ENCODE measurements around the gene CROCC2. TPM values are rescaled to one million over a fixed set of nuclear protein-coding genes. Genes with fewer than 3 reads are reported as not detected.

Gene CROCC2
- total RNA-seq, 1 experiment from 2014 or later, result not detected

- no peak for DNase-seq (ENCODE audit: extremely low read depth, low read depth)
These were observed 1.6 kb upstream of the CROCC2 start for GRCh38 chr2:240904216-240905175.

GRCh38 chr2:240905176-240905781, 857 bp upstream of the CROCC2 start:
- no peak for DNase-seq (ENCODE audit: extremely low read depth, low read depth)

GRCh38 chr2:240906911-240907590, 915 bp downstream of the CROCC2 start:
- DNase-seq (ENCODE audit: extremely low read depth, low read depth), result no peak

- DNase-seq (ENCODE audit: extremely low read depth, low read depth), result no peak
These were observed 3.3 kb downstream of the CROCC2 start for GRCh38 chr2:240909216-240909974.

GRCh38 chr2:240911641-240912265, 5.6 kb downstream of the CROCC2 start:
- no peak for DNase-seq (ENCODE audit: extremely low read depth, low read depth)

GRCh38 chr2:240912878-240913809, 7.0 kb downstream of the CROCC2 start:
- DNase-seq (ENCODE audit: extremely low read depth, low read depth), result no peak

- peak; percentile 30 for DNase-seq (ENCODE audit: extremely low read depth, low read depth)
These were observed 7.9 kb downstream of the CROCC2 start for GRCh38 chr2:240913810-240914644.

GRCh38 chr2:240914645-240915525, 8.7 kb downstream of the CROCC2 start:
- DNase-seq (ENCODE audit: extremely low read depth, low read depth), result no peak

GRCh38 chr2:240915526-240916341, 9.6 kb downstream of the CROCC2 start:
- DNase-seq (ENCODE audit: extremely low read depth, low read depth), result no peak

GRCh38 chr2:240916571-240917008, 10.5 kb downstream of the CROCC2 start:
- peak; percentile 38 for DNase-seq (ENCODE audit: extremely low read depth, low read depth)

GRCh38 chr2:240917009-240917683, 11.0 kb downstream of the CROCC2 start:
- DNase-seq (ENCODE audit: extremely low read depth, low read depth), result no peak

GRCh38 chr2:240917684-240918257, 11.6 kb downstream of the CROCC2 start:
- DNase-seq (ENCODE audit: extremely low read depth, low read depth), result no peak

- no peak for DNase-seq (ENCODE audit: extremely low read depth, low read depth)
These were observed 12.3 kb downstream of the CROCC2 start for GRCh38 chr2:240918258-240919091.

GRCh38 chr2:240919161-240919781, 13.1 kb downstream of the CROCC2 start:
- no peak for DNase-seq (ENCODE audit: extremely low read depth, low read depth)

All from NCI-H460 (cell line).